Mammary microvascular endothelial cell (primary cell): Measurements from ENCODE around the gene TRMT61B. TPM values are rescaled to one million over a fixed set of nuclear protein-coding genes. Genes with fewer than 3 reads are reported as not detected.

Source experiments
- total RNA-seq: library from RNA; depleted of rRNA; stranded (reverse); fragments of >200 nt; gene quantifications from 2 replicates; pipeline ENCODE4 v1.2.3, GENCODE V29; 2015

The TRMT61B gene
- 9.2 and 12.0 TPM in 2 replicates for total RNA-seq

DNA sequence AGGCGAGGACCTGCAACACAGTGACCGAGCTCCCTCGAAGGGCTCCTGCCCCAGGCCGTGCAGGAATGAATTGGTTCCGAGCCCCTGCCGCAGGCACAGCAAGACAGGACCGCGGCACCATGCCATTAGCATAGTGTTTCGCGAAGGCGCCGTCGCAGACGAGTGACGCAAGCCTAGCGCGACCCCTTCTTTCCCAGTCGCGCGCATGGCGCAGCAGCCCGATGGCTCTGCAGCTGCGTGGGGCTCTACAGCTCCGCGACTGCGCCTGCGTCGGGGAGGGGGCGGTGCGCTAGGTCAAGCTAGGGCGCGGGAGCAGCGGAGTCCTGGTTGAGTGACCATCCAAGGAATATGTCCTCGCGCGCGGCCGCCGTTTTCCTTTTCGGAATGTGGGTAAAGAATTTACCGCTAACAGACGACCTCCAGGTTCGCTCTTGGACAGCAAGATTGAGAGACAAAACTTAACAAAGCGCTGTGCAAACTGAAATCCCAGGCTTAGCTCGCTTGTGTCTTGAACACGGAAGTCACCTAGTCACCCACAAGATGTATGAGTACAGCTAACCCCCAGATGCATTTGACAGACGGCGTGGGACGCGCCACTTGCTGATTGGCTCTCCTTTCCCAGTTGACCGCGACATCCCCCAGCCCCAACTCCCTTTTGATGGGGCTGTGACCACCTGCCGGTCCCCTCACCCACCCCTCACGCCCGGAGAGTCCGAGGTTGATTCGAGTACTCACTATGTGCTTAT, at the start of gene TRMT61B:
TSS of gene TRMT61B (minus strand) at position 164 of the 746 bp plus-strand sequence. CDS start at position 132, 32 bp downstream.

DNA sequence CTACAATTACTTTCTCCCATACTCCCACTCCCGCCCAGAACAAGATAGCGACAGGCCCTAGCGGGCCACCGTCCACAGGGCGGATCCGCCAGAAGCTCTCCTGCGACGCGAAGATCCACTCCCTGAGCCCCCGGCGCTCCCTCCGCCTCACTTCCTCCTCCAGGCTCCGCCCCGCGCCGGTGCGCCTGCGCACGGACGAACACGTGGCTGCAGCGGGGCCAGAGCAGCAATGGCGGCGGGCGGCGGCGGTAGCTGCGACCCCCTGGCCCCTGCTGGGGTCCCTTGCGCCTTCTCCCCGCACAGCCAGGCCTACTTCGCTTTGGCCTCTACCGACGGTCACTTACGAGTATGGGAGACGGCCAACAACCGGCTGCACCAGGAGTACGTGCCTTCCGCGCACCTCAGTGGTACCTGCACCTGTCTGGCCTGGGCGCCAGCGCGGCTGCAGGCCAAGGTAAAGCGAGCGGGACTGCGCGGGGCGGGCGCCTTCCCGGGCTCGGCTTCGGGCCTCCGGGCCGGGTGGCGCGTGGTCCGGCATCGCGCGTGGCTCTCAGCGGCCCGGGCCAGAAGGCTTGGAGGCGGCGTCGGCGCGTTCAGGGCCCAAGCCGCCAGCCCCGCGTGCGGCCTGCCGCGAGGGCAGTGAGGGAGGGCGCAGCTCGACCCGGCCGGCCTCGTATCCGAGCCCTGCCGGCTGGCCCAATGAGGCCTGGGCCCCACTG, 24.5 kb upstream of the TRMT61B start, which contains the start of gene WDR43:
TSS of gene WDR43 (plus strand) at position 198 of the 719 bp plus-strand sequence. CDS start at position 230, 32 bp downstream.

DNA sequence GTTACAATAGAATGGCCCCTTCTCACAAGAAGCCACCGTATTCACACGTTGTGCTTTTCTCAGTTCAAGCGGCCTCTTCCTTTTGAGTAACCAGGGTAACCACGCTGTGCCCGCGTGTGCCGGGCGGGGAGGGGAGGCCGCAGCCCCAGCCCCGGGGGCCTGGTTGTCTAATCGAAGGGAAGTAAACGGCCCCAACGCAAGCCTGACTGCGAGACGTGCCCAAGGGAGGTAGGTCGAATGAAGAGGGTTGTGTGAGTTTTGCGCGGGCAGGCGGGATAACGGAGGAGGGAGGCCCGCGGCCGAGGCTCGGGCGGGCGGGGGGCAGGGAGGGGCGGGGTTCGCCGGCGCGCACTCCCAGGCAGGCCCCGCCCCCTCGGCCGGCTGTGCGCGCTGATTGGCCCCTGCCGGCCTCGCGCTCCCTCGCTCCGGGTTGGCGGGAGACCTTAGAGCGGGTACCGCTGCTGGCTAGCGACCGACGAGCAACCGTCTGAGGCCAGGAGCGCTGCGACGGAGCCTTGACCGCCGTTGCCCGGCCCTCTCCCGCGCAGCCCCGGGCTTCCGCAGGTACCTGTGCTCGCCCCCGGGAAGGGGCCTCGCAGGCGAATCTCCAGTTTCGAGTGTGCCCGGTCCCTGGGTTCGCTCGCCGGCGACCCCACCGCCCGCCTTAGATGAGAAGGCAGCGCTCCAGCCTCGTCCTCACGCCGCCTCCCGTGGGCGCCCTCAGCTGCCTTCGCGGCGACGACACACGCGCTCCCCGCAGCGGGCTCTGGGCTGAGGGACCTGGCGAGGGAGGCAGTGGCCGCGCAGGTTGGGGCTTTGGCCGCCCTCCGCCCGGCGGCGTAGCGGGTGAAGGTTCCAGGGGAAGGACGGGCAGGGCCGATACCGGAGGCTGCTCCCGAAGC, 59.5 kb downstream of the TRMT61B start, which contains the start of gene SPDYA:
TSS of gene SPDYA (plus strand) at position 451 of the 902 bp plus-strand sequence. CDS start 5,181 bp downstream, outside the sequence.

Other genes with a start within 250 kb of the TRMT61B start
- 72.2 and 80.4 TPM in 2 replicates for gene PPP1CB, start 118.5 kb downstream of the TRMT61B start, total RNA-seq
- 0.05 TPM in 1 of 2 replicates, not detected in the other for gene SPDYA, start 59.5 kb downstream of the TRMT61B start, total RNA-seq
- gene WDR43, start 24.4 kb upstream of the TRMT61B start, total RNA-seq, result 49.2 and 50.8 TPM in 2 replicates
- not detected in 2 replicates for gene TOGARAM2, start 111.0 kb upstream of the TRMT61B start, total RNA-seq
- gene PCARE, start 204.2 kb upstream of the TRMT61B start, total RNA-seq, result not detected in 2 replicates
- 16.3 and 17.4 TPM in 2 replicates for gene CLIP4, start 245.1 kb upstream of the TRMT61B start, total RNA-seq